Thyroid gland (tissue), 4 donors: ENCODE measurements around the gene RYR3. TPM values are rescaled to one million over a fixed set of nuclear protein-coding genes. Genes with fewer than 3 reads are reported as not detected.

Experiments
- DNase-seq, 2 donors: peaks; one replicate each; pipeline ENCODE4 v3.0.0-alpha.2; 2019
- H3K27ac ChIP-seq, 3 donors: fragments of 200-600 bp; sonication (generic); 1 replicate in 2 of 3; 2 replicates in 1 of 3; pipeline ENCODE4 v1.5.1; 2016 to 2019; ENCODE audit warnings: mild to moderate bottlenecking in 1 of 3, moderate library complexity in 1 of 3
- H3K27me3 ChIP-seq: fragments of 200-600 bp; sonication (generic); one replicate; pipeline ENCODE4 v1.5.1; 2019
- H3K36me3 ChIP-seq, 2 donors: fragments of 200-600 bp; sonication (generic); one replicate each; pipeline ENCODE4 v1.5.1; 2016 to 2019
- H3K4me1 ChIP-seq, 2 donors: fragments of 200-600 bp; sonication (generic); one replicate each; pipeline ENCODE4 v1.5.1; 2017 to 2019
- H3K4me3 ChIP-seq, 3 donors: fragments of 200-600 bp; sonication (generic); replicated peaks in 1 of 3; 1 replicate in 2 of 3; 2 replicates in 1 of 3; pipeline ENCODE4 v1.5.1; 2016; ENCODE audit warnings: mild to moderate bottlenecking in 1 of 3
- H3K9me3 ChIP-seq: fragments of 200-600 bp; sonication (generic); one replicate; pipeline ENCODE4 v1.5.1; 2017
- CTCF ChIP-seq, 6 experiments: fragments of 200-600 bp in 3 of 6; fragments of 450-650 bp in 3 of 6; sonication (generic) in 3 of 6; IDR thresholded peaks; one replicate each; pipeline ENCODE4 v1.5.1; 2016 to 2019; ENCODE audit warnings: antibody characterized with exemption in 6 of 6, mild to moderate bottlenecking in 2 of 6, inconsistent platforms in 1 of 6, moderate library complexity in 1 of 6
- POLR2A ChIP-seq, 2 donors: fragments of 450-650 bp; IDR thresholded peaks; one replicate each; pipeline ENCODE4 v1.6.1; 2017; ENCODE audit warnings: antibody characterized with exemption in 2 of 2, mild to moderate bottlenecking in 2 of 2, moderate library complexity in 1 of 2
- WGBS, 2 donors: methylation state at CpG; one replicate each; pipeline ENCODE4 v1.1.5; 2017; 5-methylcytosine and 5-hydroxymethylcytosine counted together
- intact Hi-C: fragments of 100-400 bp; cut with DNase I; formaldehyde crosslinking; loops from one replicate; pipeline ENCODE4 v1.15.1; 2023
- total RNA-seq, 4 donors: library from RNA; depleted of rRNA; stranded (reverse); fragments of >200 nt; gene quantifications; one replicate each; pipeline ENCODE4 v1.2.3, GENCODE V29; 2016

Gene RYR3
- total RNA-seq, 4 donors from 2014 or later = 0.27 to 4.2 (median 0.34) TPM

- DNase-seq = no peak
- no peak overlapping the region for H3K4me3 ChIP-seq
- intact Hi-C loops = no loop called here
- TF ChIP-seq POLR2A (IDR thresholded peaks at IDR 0.05) = no peak
- no peaks in the 10 kb centered on the region for H3K4me1 ChIP-seq
- no peaks in the 10 kb centered on the region for H3K27me3 ChIP-seq
- no peaks in the 10 kb centered on the region for H3K9me3 ChIP-seq
- H3K27ac ChIP-seq = no peak overlapping the region
- WGBS, 2 donors = 94 to 95% methylated on average over 2 of the region's 2 CpGs
- H3K36me3 ChIP-seq = no peaks in the 10 kb centered on the region
These were observed 16.1 kb downstream of the RYR3 start for GRCh38 chr15:33326908-33327307.

- intact Hi-C loops = no loop called here
- DNase-seq = no peak
- WGBS, 2 donors = 63 to 71% methylated on average over 3 of the region's 3 CpGs
- Histone ChIP-seq H3K27ac (no peak overlapping the region), H3K27me3 (no peaks in the 10 kb centered on the region), H3K4me1 (no peaks in the 10 kb centered on the region), H3K36me3 (no peaks in the 10 kb centered on the region), H3K9me3 (no peaks in the 10 kb centered on the region), H3K4me3 (no peak overlapping the region)
- TF ChIP-seq CTCF (IDR thresholded peaks at IDR 0.05) (no peak), POLR2A (IDR thresholded peaks at IDR 0.05) (no peak)
These were observed 17.3 kb downstream of the RYR3 start for GRCh38 chr15:33328106-33328505.

GRCh38 chr15:33329457-33329856 is 18.7 kb downstream of the RYR3 start:
- DNase-seq = no peak
- no peak for TF ChIP-seq CTCF (IDR thresholded peaks at IDR 0.05)
- intact Hi-C loops = no loop called here
- Histone ChIP-seq H3K9me3 (no peaks in the 10 kb centered on the region), H3K27ac (no peak overlapping the region), H3K27me3 (no peaks in the 10 kb centered on the region), H3K4me1 (no peaks in the 10 kb centered on the region), H3K4me3 (no peak overlapping the region), H3K36me3 (no peaks in the 10 kb centered on the region)
- 92 to 93% methylated on average over 4 of the region's 4 CpGs for WGBS, 2 donors

- no peak for DNase-seq
- no peak overlapping the region for H3K27ac ChIP-seq
- no peak for TF ChIP-seq CTCF (IDR thresholded peaks at IDR 0.05)
- TF ChIP-seq POLR2A (IDR thresholded peaks at IDR 0.05) = no peak
- 82 to 84% methylated on average over 3 of the region's 3 CpGs for WGBS, 2 donors
- H3K36me3 ChIP-seq = no peaks in the 10 kb centered on the region
- no peaks in the 10 kb centered on the region for H3K4me1 ChIP-seq
- H3K9me3 ChIP-seq = no peaks in the 10 kb centered on the region
- intact Hi-C loops = no loop called here
- no peaks in the 10 kb centered on the region for H3K27me3 ChIP-seq
- no peak overlapping the region for H3K4me3 ChIP-seq
These were observed 20.2 kb downstream of the RYR3 start for GRCh38 chr15:33330931-33331330.

- no peak overlapping the region for H3K27ac ChIP-seq
- DNase-seq = no peak
- intact Hi-C loops = no loop called here
- no peaks in the 10 kb centered on the region for H3K36me3 ChIP-seq
- WGBS, 2 donors = 60 to 71% methylated on average over 4 of the region's 4 CpGs
- H3K4me3 ChIP-seq = no peak overlapping the region
- H3K9me3 ChIP-seq = no peaks in the 10 kb centered on the region
- H3K27me3 ChIP-seq = no peaks in the 10 kb centered on the region
- TF ChIP-seq POLR2A (IDR thresholded peaks at IDR 0.05) (no peak), CTCF (IDR thresholded peaks at IDR 0.05) (no peak)
- no peaks in the 10 kb centered on the region for H3K4me1 ChIP-seq
These were observed 31.2 kb downstream of the RYR3 start for GRCh38 chr15:33341953-33342352.

GRCh38 chr15:33343275-33343674 is 32.5 kb downstream of the RYR3 start:
- intact Hi-C loops = no loop called here
- no peak overlapping the region for H3K27ac ChIP-seq
- H3K27me3 ChIP-seq = no peaks in the 10 kb centered on the region
- no peaks in the 10 kb centered on the region for H3K4me1 ChIP-seq
- no peak overlapping the region for H3K4me3 ChIP-seq
- DNase-seq = no peak
- 82 to 84% methylated on average over 5 of the region's 5 CpGs for WGBS, 2 donors
- TF ChIP-seq CTCF (IDR thresholded peaks at IDR 0.05) (no peak), POLR2A (IDR thresholded peaks at IDR 0.05) (no peak)
- H3K36me3 ChIP-seq = no peaks in the 10 kb centered on the region
- no peaks in the 10 kb centered on the region for H3K9me3 ChIP-seq
